H9 (cell line): ENCODE measurements around the gene CD164L2. TPM values are rescaled to one million over a fixed set of nuclear protein-coding genes. Genes with fewer than 3 reads are reported as not detected.

ENCODE experiments used
- DNase-seq: peaks from one replicate; pipeline ENCODE4 v3.0.0-alpha.2; 2017
- H2AFZ ChIP-seq: one replicate; pipeline ENCODE4 v1.6.1; 2013; ENCODE audit warnings: mild to moderate bottlenecking, low read length, control low read depth, moderate library complexity
- H2AK5ac ChIP-seq: 2 replicates; pipeline ENCODE4 v1.6.1; 2013; ENCODE audit warnings: low read length, control low read depth, mixed read lengths; ENCODE audit not compliant: insufficient read length
- H2BK120ac ChIP-seq: one replicate; pipeline ENCODE4 v1.6.1; 2013; ENCODE audit warnings: low read depth, mild to moderate bottlenecking, low read length, control low read depth, inconsistent platforms; ENCODE audit not compliant: poor library complexity, severe bottlenecking
- H2BK12ac ChIP-seq: 2 replicates; pipeline ENCODE4 v1.6.1; 2013; ENCODE audit warnings: low read length, control low read depth, mixed read lengths, low read depth; ENCODE audit not compliant: insufficient read length
- H2BK15ac ChIP-seq: 2 replicates; pipeline ENCODE4 v1.6.1; 2013; ENCODE audit warnings: low read depth, low read length, control low read depth
- H2BK20ac ChIP-seq: one replicate; pipeline ENCODE4 v1.6.1; 2013; ENCODE audit warnings: low read depth, mild to moderate bottlenecking, low read length, control low read depth, inconsistent platforms; ENCODE audit not compliant: poor library complexity, severe bottlenecking
- H2BK5ac ChIP-seq: 2 replicates; pipeline ENCODE4 v1.6.1; 2013; ENCODE audit warnings: low read length, control low read depth, mixed read lengths; ENCODE audit not compliant: insufficient read length
- H3K14ac ChIP-seq: 2 replicates; pipeline ENCODE4 v1.6.1; 2013; ENCODE audit warnings: low read length, control low read depth; ENCODE audit not compliant: insufficient read depth
- H3K18ac ChIP-seq: 2 replicates; pipeline ENCODE4 v1.6.1; 2013; ENCODE audit warnings: low read depth, mild to moderate bottlenecking, mixed read lengths, low read length, control low read depth; ENCODE audit not compliant: insufficient read length
- H3K23ac ChIP-seq: 2 replicates; pipeline ENCODE4 v1.6.1; 2013; ENCODE audit warnings: low read length, control low read depth, mixed read lengths, low read depth; ENCODE audit not compliant: insufficient read length
- H3K23me2 ChIP-seq: 2 replicates; pipeline ENCODE4 v1.6.1; 2013; ENCODE audit warnings: low read depth, mild to moderate bottlenecking, mixed read lengths, low read length, control low read depth; ENCODE audit not compliant: insufficient read length, poor library complexity, severe bottlenecking
- H3K27ac ChIP-seq: 2 replicates; pipeline ENCODE4 v1.5.1; 2013; ENCODE audit warnings: low read length, control low read depth, mixed read lengths, low read depth; ENCODE audit not compliant: insufficient read length
- H3K27me3 ChIP-seq: 2 replicates; pipeline ENCODE4 v1.6.1; 2013; ENCODE audit warnings: low read length, control low read depth, inconsistent platforms; ENCODE audit not compliant: insufficient read depth
- H3K4ac ChIP-seq: 2 replicates; pipeline ENCODE4 v1.6.1; 2013; ENCODE audit warnings: low read depth, mild to moderate bottlenecking, control low read depth, inconsistent platforms, low read length, moderate library complexity
- H3K4me1 ChIP-seq: 2 replicates; pipeline ENCODE4 v1.6.1; 2013; ENCODE audit warnings: low read length, control low read depth, inconsistent platforms; ENCODE audit not compliant: insufficient read depth
- H3K4me2 ChIP-seq: 2 replicates; pipeline ENCODE4 v1.6.1; 2013; ENCODE audit warnings: low read length, control low read depth, mixed read lengths; ENCODE audit not compliant: insufficient read length, insufficient read depth
- H3K56ac ChIP-seq: 2 replicates; pipeline ENCODE4 v1.6.1; 2013; ENCODE audit warnings: low read depth, mild to moderate bottlenecking, mixed read lengths, low read length, control low read depth; ENCODE audit not compliant: insufficient read length
- H3K79me1 ChIP-seq: 2 replicates; pipeline ENCODE4 v1.6.1; 2013; ENCODE audit warnings: low read depth, mild to moderate bottlenecking, moderate library complexity, low read length, control low read depth, inconsistent platforms; ENCODE audit not compliant: insufficient read depth, poor library complexity, severe bottlenecking
- H3K79me2 ChIP-seq: 2 replicates; pipeline ENCODE4 v1.6.1; 2013; ENCODE audit warnings: low read length, control low read depth, inconsistent platforms; ENCODE audit not compliant: insufficient read depth
- H3K9ac ChIP-seq: 2 replicates; pipeline ENCODE4 v1.6.1; 2013; ENCODE audit warnings: low read length, control low read depth, mixed read lengths; ENCODE audit not compliant: insufficient read length; ENCODE audit errors: extremely low read depth
- H3K9me3 ChIP-seq: one replicate; pipeline ENCODE4 v1.6.1; 2013; ENCODE audit warnings: low read depth, low read length, inconsistent platforms; ENCODE audit not compliant: control insufficient read depth
- H3T11ph ChIP-seq: one replicate; pipeline ENCODE4 v1.6.1; 2013; ENCODE audit warnings: mild to moderate bottlenecking, low read length, control low read depth, inconsistent platforms
- H4K20me1 ChIP-seq: one replicate; pipeline ENCODE4 v1.6.1; 2013; ENCODE audit not compliant: control insufficient read depth, insufficient read length, insufficient read depth
- H4K5ac ChIP-seq: 2 replicates; pipeline ENCODE4 v1.6.1; 2013; ENCODE audit warnings: low read depth, mild to moderate bottlenecking, mixed read lengths, low read length, control low read depth; ENCODE audit not compliant: insufficient read length
- H4K8ac ChIP-seq: replicated peaks from 2 replicates; pipeline ENCODE4 v1.6.1; 2013; ENCODE audit warnings: low read length, control low read depth, mixed read lengths, low read depth; ENCODE audit not compliant: insufficient read length
- H4K91ac ChIP-seq: 2 replicates; pipeline ENCODE4 v1.6.1; 2013; ENCODE audit warnings: low read depth, mild to moderate bottlenecking, moderate library complexity, mixed read lengths, low read length, control low read depth; ENCODE audit not compliant: insufficient read length
- H3K27ac Mint-ChIP-seq, 3 experiments: 2 replicates in 2 of 3; 3 replicates in 1 of 3; pipeline ENCODE4 v1.8.0; 2020 to 2021; ENCODE audit warnings: mixed read lengths in 3 of 3, mild to moderate bottlenecking in 1 of 3, moderate library complexity in 1 of 3
- H3K27me3 Mint-ChIP-seq: 2 replicates; pipeline ENCODE4 v1.8.0; 2021; ENCODE audit warnings: low read depth, mild to moderate bottlenecking, moderate library complexity, mixed read lengths
- H3K36me3 Mint-ChIP-seq, 3 experiments: 2 replicates in 2 of 3; 3 replicates in 1 of 3; pipeline ENCODE4 v1.8.0; 2020 to 2021; ENCODE audit warnings: low read depth in 3 of 3, mixed read lengths in 3 of 3; ENCODE audit not compliant: insufficient read depth in 1 of 3
- H3K4me1 Mint-ChIP-seq, 2 experiments: 2 replicates each; pipeline ENCODE4 v1.8.0; 2020; ENCODE audit warnings: mixed read lengths in 2 of 2
- H3K4me3 Mint-ChIP-seq, 2 experiments: 2 replicates in 1 of 2; 3 replicates in 1 of 2; pipeline ENCODE4 v1.8.0; 2020 to 2021; ENCODE audit warnings: mild to moderate bottlenecking in 2 of 2, mixed read lengths in 2 of 2, moderate library complexity in 1 of 2
- H3K9me3 Mint-ChIP-seq, 2 experiments: 2 replicates in 1 of 2; 3 replicates in 1 of 2; pipeline ENCODE4 v1.8.0; 2020; ENCODE audit warnings: mild to moderate bottlenecking in 2 of 2, mixed read lengths in 2 of 2, moderate library complexity in 1 of 2
- WGBS: extraction: QIAGEN DNeasy Blood & Tissue Kit; methylation state at CpG from one replicate; pipeline ENCODE4 v1.1.7; 2013; ENCODE audit warnings: missing lambda C conversion rate, low lambda C conversion rate, mixed read lengths; ENCODE audit not compliant: insufficient read length; ENCODE audit errors: extremely low coverage; 5-methylcytosine and 5-hydroxymethylcytosine counted together
- total RNA-seq: library from RNA; stranded (reverse); gene quantifications from 2 replicates; pipeline ENCODE4 v1.2.1, GENCODE V29; 2021
- TF ChIP-seq, protein P1 (sequence below): fragments of 200-600 bp; sonication (generic); conservative IDR thresholded peaks from 3 replicates; pipeline ENCODE4 v1.8.0; 2021; ENCODE audit warnings: antibody characterized with exemption, mild to moderate bottlenecking

The CD164L2 gene
- total RNA-seq, 1 experiment from 2014 or later = 1.2 TPM

DNA sequence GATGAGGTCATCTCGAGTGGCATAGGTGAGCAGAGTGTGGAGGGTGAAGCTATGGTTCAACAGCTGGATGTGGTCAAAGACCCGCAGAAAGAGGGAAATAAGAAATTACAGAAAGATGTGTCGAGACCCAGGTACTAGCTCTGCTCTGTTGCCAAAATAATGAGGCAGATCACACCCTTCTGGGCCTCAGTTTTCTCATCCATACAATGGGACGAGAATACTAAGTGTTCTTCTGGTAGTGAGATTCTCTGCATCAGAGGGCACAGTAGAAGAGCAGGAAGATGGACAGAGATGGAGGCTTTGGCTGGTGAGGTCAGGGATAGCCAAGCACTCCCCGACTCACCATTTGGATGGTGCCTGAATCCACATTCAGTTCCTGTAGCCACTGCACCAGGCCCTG is 27.4 kb downstream of the CD164L2 start:
- TF ChIP-seq, protein P1, sequence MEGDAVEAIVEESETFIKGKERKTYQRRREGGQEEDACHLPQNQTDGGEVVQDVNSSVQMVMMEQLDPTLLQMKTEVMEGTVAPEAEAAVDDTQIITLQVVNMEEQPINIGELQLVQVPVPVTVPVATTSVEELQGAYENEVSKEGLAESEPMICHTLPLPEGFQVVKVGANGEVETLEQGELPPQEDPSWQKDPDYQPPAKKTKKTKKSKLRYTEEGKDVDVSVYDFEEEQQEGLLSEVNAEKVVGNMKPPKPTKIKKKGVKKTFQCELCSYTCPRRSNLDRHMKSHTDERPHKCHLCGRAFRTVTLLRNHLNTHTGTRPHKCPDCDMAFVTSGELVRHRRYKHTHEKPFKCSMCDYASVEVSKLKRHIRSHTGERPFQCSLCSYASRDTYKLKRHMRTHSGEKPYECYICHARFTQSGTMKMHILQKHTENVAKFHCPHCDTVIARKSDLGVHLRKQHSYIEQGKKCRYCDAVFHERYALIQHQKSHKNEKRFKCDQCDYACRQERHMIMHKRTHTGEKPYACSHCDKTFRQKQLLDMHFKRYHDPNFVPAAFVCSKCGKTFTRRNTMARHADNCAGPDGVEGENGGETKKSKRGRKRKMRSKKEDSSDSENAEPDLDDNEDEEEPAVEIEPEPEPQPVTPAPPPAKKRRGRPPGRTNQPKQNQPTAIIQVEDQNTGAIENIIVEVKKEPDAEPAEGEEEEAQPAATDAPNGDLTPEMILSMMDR = no peak
- Histone ChIP-seq H3K9me3 (no peaks in the 10 kb centered on the region), H3K27ac (no peak overlapping the region), H3K79me2 (no peaks in the 10 kb centered on the region), H2AK5ac (no peak overlapping the region), H3T11ph (no peak overlapping the region), H2BK12ac (no peak overlapping the region), H3K23ac (no peak overlapping the region), H2AFZ (no peak overlapping the region), H3K4ac (no peak overlapping the region), H3K27me3 (peaks cover 15% of the 10 kb centered on the region; the same call in 1 of the 2 replicates), H3K56ac (no peak overlapping the region), H4K91ac (no peak overlapping the region), H3K18ac (no peak overlapping the region), H3K9ac (no peak overlapping the region), H3K4me2 (no peak overlapping the region), H2BK20ac (no peak overlapping the region), H4K20me1 (peaks cover 4% of the 10 kb centered on the region), H2BK5ac (no peak overlapping the region), H4K8ac (no peak overlapping the region), H2BK120ac (no peak overlapping the region), H3K23me2 (peaks cover 11% of the 10 kb centered on the region), H3K79me1 (no peaks in the 10 kb centered on the region), H4K5ac (no peak overlapping the region), H3K4me1 (peaks cover 3% of the 10 kb centered on the region; the same call in 1 of the 2 replicates), H2BK15ac (no peak overlapping the region), H3K14ac (no peak overlapping the region)
- Mint-ChIP-seq H3K9me3 (no peaks in the 10 kb centered on the region; a peak in 1 of 5 replicates), H3K36me3 (peaks cover 0 to 13% (median 3%) of the 10 kb centered on the region in 3 experiments; a peak in 4 of 7 replicates), H3K27me3 (peaks cover 47% of the 10 kb centered on the region), H3K27ac (no peak overlapping the region), H3K4me3 (no peak overlapping the region), H3K4me1 (peaks cover 17 to 28% of the 10 kb centered on the region in 2 experiments)
- no peak for DNase-seq
- WGBS = no CpG with 5 or more reads among the region's 5 CpGs
